ENCODE data around the gene KRT6A.

- no peak for TF ChIP-seq EZH2 (IDR thresholded peaks at IDR 0.05; ENCODE audit: borderline replicate concordance, low read depth, low read length, poor library complexity, severe bottlenecking)
- TF ChIP-seq CTCF (conservative IDR thresholded peaks at IDR 0.05; ENCODE audit: low read depth, low read length) = no peak
These were observed 21.6 kb upstream of the KRT6A start for GRCh38 chr12:52514471-52515318.

Data from A673 (cell line).